Right atrium auricular region (tissue), 2 donors: ENCODE measurements around the gene PPBP. TPM values are rescaled to one million over a fixed set of nuclear protein-coding genes. Genes with fewer than 3 reads are reported as not detected.
A peak's percentile ranks its signal among the peaks of the same experiment; 100 is the strongest.

Experiments used
- DNase-seq: peaks from one replicate; pipeline ENCODE4 v3.0.0-alpha.2; 2019; ENCODE audit warnings: low spot score
- H3K27ac ChIP-seq, 2 donors: fragments of 200-600 bp; sonication (generic); 1 replicate in 1 of 2; 2 replicates in 1 of 2; pipeline ENCODE4 v1.5.1; 2016 to 2019
- H3K27me3 ChIP-seq, 2 donors: fragments of 200-600 bp; sonication (generic); one replicate each; pipeline versions ENCODE4 v1.5.1 to v1.6.0; 2017 to 2019
- H3K36me3 ChIP-seq: fragments of 200-600 bp; sonication (generic); one replicate; pipeline ENCODE4 v1.5.1; 2016
- H3K4me1 ChIP-seq, 2 donors: fragments of 200-600 bp; sonication (generic); one replicate each; pipeline versions ENCODE4 v1.5.1 to v1.6.0; 2017 to 2019
- H3K4me3 ChIP-seq, 2 donors: fragments of 200-600 bp; sonication (generic); 1 replicate in 1 of 2; 2 replicates in 1 of 2; pipeline ENCODE4 v1.5.1; 2017 to 2019; ENCODE audit warnings: mild to moderate bottlenecking in 1 of 2, moderate library complexity in 1 of 2
- H3K9me3 ChIP-seq, 2 donors: fragments of 200-600 bp; sonication (generic); one replicate each; pipeline ENCODE4 v1.5.1; 2019
- total RNA-seq, 2 donors: library from RNA; depleted of rRNA; stranded (reverse); fragments of >200 nt; gene quantifications; one replicate each; pipeline ENCODE4 v1.1.0, GENCODE V29; 2016
- TF ChIP-seq, protein P1 (sequence below), 2 donors: fragments of 200-600 bp; sonication (generic); IDR thresholded peaks; one replicate each; pipeline ENCODE4 v1.5.1; 2019; ENCODE audit warnings: antibody characterized with exemption in 2 of 2

The PPBP gene
- total RNA-seq, 2 donors from 2014 or later, result 1.6 TPM; not detected in 1

DNA sequence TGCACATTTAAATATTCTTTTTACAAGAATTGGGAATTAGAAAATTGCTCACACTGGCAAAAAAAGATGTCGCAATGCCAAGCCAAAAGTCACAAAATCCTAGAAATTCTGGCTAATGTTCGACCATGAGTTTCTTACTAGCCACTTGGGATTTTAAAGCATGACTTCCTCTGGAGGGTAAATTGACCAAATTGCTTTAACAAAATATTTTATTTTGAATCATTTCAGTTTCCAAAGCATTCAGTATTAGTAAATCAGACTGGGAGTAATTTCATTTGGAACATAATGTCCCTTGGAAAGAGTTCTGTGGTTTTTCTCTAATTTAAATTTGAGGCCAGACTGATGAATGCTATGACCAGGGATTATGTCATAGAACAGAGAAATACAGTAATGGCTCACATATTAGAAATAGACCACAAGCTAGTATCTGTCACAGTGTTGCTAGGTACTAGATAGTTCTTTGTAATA, 18.1 kb upstream of the PPBP start:
- DNase-seq, result no peak
- no peaks in the 10 kb centered on the region for H3K9me3 ChIP-seq
- H3K36me3 ChIP-seq, result no peaks in the 10 kb centered on the region
- TF ChIP-seq, protein P1, sequence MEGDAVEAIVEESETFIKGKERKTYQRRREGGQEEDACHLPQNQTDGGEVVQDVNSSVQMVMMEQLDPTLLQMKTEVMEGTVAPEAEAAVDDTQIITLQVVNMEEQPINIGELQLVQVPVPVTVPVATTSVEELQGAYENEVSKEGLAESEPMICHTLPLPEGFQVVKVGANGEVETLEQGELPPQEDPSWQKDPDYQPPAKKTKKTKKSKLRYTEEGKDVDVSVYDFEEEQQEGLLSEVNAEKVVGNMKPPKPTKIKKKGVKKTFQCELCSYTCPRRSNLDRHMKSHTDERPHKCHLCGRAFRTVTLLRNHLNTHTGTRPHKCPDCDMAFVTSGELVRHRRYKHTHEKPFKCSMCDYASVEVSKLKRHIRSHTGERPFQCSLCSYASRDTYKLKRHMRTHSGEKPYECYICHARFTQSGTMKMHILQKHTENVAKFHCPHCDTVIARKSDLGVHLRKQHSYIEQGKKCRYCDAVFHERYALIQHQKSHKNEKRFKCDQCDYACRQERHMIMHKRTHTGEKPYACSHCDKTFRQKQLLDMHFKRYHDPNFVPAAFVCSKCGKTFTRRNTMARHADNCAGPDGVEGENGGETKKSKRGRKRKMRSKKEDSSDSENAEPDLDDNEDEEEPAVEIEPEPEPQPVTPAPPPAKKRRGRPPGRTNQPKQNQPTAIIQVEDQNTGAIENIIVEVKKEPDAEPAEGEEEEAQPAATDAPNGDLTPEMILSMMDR (IDR thresholded peaks at IDR 0.05), result no peak
- H3K4me1 ChIP-seq, result no peaks in the 10 kb centered on the region
- H3K4me3 ChIP-seq, result no peak overlapping the region
- H3K27me3 ChIP-seq, result no peaks in the 10 kb centered on the region
- H3K27ac ChIP-seq, result no peak overlapping the region

DNA sequence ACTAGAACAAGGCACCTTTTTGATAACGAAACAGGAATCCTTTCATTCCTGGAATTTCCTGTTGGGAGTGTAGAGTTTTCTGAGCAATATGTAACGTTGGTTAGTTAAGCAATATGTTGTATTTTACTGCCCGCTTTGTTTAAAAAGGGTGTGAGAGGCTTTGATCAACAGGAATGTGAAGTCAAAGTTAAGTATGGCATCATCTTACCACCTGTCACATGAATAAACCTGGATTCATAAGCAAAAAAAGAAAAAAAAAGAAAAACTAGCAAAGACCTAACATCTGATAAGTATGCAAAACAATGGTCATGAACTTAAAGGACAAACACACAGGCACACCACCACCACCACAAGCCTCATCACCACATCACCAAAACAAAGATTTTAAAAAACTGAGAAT, 17.5 kb upstream of the PPBP start:
- Histone ChIP-seq H3K4me3 (no peak overlapping the region), H3K4me1 (no peaks in the 10 kb centered on the region), H3K9me3 (no peaks in the 10 kb centered on the region), H3K27ac (no peak overlapping the region), H3K36me3 (no peaks in the 10 kb centered on the region), H3K27me3 (no peaks in the 10 kb centered on the region)
- TF ChIP-seq, protein P1 (IDR thresholded peaks at IDR 0.05), result no peak
- DNase-seq, result no peak

DNA sequence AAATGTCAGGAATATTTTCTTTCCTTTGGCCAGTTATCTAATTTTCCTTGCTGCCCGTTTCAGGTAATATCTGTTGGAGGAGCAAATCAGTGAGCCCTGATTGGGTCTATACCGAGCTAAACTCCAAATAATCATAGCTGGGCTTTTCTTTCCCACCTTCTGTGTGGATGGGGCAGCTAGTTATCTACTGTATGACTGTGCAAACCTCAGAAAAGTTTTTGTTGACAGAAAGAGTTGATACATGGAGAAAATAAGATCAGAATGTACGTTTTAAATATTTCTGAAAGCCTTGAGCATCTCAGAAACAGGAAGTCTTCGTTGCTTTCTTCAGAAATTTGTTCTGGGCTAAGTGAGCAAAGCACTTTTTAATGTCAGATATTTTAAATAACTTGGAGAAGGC, 16.7 kb upstream of the PPBP start:
- TF ChIP-seq, protein P1 (IDR thresholded peaks at IDR 0.05), result no peak
- Histone ChIP-seq H3K27ac (no peak overlapping the region), H3K9me3 (no peaks in the 10 kb centered on the region), H3K4me3 (no peak overlapping the region), H3K36me3 (no peaks in the 10 kb centered on the region), H3K27me3 (no peaks in the 10 kb centered on the region), H3K4me1 (no peaks in the 10 kb centered on the region)
- no peak for DNase-seq

DNA sequence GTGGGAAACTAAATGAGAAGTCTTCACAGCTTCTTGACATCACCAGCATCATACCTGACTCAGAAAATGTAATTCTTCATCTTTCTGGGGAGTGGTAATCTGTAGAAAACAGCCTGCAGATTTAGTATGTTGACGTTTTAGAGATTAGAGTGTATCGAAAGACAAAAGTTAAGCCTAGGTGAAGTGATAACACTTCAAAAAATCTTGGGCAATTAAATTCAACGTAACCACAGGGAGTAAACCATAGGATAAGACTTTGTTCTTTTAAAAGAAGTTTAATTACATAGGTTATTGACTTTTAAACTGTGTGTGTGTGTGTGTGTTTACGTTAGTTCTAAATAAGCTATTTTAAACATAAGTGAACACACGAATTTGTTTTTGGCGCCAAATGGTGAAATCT, 12.3 kb upstream of the PPBP start:
- H3K9me3 ChIP-seq, result no peaks in the 10 kb centered on the region
- DNase-seq, result no peak
- H3K27me3 ChIP-seq, result no peaks in the 10 kb centered on the region
- TF ChIP-seq, protein P1 (IDR thresholded peaks at IDR 0.05), result no peak
- H3K4me3 ChIP-seq, result no peak overlapping the region
- no peak overlapping the region for H3K27ac ChIP-seq
- peaks cover 0 to 9% of the 10 kb centered on the region in 2 donors for H3K4me1 ChIP-seq
- no peaks in the 10 kb centered on the region for H3K36me3 ChIP-seq

DNA sequence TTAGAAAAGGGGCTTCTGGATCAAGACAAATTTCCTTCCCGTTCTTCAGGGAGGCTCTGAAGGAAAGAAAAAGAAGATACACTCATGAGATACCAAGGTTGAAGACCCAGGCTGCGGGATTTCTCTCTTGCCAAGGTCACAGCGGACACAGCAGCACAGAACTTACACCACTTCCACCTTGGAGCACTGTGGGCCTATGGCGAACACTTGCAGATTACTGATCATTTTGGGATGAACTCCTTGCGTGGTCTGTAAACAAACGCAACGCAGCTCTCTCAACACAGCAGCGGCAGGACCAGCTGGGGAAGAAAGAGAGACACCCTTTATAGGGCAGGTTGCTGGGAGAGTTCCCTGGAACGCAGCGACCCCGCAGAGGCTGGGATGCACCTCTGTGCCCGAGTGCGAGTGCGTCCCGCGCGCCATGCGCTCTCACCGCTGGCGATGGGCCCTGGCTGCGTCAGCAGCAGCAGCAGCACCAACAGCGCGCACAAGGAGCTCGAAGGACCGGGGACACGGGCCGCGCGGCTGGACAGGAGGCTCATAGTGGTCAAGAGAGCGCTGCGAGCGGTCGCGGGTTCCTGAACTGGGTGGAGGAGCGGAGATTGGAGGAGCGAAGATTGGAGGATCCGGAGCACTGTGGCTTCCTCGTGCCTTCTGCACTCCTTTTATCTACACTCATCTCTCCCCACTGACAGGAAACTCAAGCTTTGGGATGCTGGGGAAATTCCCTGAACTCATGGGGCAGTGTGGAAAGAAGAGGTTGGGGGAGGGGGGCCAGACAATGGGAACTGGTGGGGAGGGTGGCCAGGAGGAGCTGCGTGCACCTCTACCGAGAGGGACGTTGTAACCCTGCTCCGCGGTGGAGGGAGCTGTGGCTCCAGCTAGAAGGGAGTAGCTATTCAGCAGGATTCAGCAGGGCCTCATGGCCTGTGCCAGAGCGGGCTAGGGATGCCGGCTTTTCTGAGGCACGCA, 10.3 kb upstream of the PPBP start, which contains the start of gene CXCL5:
TSS of gene CXCL5 (minus strand) at position 638 of the 972 bp plus-strand sequence. CDS start at position 542, 96 bp downstream.
- Histone ChIP-seq H3K4me1 (peaks cover 0 to 9% of the 10 kb centered on the region in 2 donors), H3K4me3 (peak within 1 kb of the TSS in 1 of 2 donors; percentile 25), H3K27ac (no peak within 1 kb of the TSS), H3K9me3 (no peaks in the 10 kb centered on the region), H3K27me3 (no peaks in the 10 kb centered on the region), H3K36me3 (no peaks in the 10 kb centered on the region)
- DNase-seq, result peak; percentile 61
- TF ChIP-seq, protein P1 (IDR thresholded peaks at IDR 0.05), result peak in 1 of 2 donors; percentile 10
